Stimulated activated CD4-positive, alpha-beta T cell treated with anti-CD3 and anti-CD28 coated beads, Interleukin-15, amount 100 ng/mL, for 1 hour (primary cell): ENCODE measurements around the gene MRPL21.

Experiments used
- DNase-seq, 2 donors: peaks; one replicate each; pipeline ENCODE4 v3.0.0-alpha.2; 2020; ENCODE audit warnings: low read depth in 1 of 2, low spot score in 1 of 2

The MRPL21 gene

DNA sequence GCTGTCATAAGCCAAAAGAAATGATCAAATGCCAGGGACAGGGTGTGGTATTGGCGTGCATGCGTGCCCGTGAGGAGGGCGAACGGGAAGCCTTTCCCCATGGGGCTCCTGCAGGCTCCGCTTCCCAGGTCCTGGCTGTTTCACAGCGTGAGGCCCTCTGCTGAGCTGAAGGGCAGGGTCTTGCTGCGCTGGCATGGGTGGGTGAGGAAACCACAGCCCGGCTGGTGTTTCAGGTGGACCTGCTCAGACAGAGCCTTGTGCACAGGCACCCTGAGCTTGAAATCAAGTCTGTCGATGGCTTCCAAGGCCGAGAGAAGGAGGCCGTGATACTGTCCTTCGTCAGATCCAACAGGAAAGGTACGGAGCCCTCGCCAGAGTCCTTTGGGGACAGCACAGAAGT lies 31.4 kb upstream of the MRPL21 start:
- no peak for DNase-seq

DNA sequence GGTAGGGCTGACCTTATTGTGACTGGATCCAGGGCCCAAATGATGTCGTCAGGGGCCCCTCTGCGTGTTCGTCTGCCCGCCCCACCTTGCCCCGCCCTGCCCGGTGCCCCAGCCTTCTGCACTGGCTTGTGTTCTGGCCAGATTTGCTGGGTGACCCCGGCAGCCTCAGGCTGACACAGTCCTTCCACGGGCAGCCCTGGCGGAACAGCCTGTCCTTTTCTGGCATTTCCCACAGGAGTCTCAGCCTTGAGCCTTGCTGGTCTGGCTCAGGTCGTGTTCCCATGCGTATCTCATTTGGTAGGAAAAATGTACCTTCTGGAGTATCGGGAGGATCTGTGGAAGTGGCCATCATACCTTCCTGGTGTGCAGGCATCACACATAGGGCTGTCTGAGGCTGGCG lies 31.0 kb upstream of the MRPL21 start:
- no peak for DNase-seq

DNA sequence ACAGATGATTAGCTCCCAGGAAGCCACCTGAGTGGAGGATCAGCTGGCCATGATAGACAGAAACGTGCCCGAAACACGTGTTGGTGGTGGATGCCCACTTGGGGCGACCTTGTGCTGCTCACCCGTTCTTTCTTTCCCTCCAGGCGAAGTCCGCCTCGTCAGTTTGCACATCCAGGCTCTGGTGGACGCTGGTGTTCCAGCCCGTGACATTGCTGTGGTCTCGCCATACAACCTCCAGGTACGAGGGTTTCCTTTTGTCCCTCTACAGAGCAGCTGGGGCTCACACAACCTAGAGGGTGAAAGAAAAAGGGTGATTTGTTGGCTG lies 30.7 kb upstream of the MRPL21 start:
- DNase-seq, result no peak

DNA sequence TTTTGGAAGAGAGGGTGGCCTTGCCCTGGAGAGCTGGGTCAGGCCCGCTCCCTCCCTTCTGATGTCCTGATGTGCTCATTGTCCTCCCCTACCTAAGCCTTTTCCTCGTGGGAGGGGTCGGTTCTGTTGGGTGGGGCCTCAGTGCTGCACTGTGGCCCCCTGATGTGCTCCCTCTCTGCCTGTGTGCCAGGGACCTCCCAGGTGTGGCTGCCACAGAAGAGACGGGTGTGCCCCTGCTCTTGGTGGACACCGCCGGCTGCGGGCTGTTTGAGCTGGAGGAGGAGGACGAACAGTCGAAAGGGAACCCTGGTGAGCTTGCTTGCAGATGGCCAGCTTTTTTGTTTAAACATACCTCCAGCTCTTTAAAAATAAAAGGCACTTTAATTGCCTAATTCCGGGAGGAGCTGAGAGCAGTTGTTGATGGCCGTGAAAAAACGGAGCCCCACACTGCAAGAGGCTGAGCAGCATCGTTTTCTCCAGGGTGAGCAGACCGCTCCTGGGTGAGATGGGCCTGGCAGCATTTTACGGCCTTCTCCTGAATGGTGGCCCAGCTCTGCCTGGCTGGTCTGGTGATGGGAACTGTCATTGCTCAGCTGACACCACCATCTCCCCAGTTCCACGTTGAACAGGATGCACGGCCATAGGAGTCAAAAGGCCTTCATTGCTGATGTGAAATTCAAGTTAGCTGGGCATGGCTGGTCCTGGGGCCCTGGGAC lies 30.1 kb upstream of the MRPL21 start:
- no peak for DNase-seq

DNA sequence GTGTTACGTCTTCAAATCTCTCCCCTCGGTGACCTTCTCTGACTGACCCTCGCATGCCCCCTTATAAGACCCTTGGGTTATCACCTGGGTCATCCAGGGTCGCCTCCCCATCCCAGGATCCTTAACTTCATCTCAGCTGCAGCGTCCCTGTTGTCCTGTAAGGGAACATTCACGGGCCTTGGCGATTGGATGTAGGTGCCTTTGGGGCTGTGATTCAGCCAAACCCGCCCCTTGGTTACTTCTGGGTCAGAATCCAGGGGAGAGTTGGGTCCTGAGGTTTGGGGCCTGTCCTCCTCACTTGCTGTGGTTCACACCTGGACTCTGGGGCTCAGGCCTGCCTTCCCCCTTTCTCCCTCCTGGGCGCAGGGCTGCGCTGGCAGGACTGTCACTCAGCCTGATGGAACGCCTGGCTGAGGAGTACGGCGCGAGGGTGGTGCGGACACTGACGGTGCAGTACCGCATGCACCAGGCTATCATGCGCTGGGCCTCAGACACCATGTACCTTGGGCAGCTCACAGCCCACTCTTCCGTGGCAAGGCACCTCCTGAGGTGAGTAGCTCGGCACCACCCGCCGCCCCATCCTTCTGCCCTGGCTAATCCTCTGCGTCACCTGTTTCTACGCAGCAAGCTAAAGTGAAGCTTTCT lies 29.4 kb upstream of the MRPL21 start:
- no peak for DNase-seq

DNA sequence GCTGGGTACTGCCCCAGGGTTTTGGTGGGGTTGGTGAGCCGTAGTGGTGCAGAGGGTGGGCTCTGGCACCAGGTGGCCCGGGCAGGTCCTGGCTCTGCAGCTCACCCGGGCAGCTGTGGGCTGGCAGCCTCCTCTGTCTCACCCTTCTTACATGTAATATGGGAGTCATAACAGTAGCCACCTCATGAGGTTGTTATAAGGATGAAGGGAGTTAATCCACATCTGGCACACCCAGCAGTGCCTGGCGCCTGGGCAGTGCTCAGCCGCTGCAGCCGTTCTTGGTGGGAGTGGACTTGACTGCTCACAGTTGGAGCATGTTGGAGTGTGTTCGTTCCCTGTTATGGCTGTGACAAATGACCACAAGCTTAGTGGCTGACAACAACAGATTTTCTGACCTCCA lies 28.7 kb upstream of the MRPL21 start:
- DNase-seq, result no peak

DNA sequence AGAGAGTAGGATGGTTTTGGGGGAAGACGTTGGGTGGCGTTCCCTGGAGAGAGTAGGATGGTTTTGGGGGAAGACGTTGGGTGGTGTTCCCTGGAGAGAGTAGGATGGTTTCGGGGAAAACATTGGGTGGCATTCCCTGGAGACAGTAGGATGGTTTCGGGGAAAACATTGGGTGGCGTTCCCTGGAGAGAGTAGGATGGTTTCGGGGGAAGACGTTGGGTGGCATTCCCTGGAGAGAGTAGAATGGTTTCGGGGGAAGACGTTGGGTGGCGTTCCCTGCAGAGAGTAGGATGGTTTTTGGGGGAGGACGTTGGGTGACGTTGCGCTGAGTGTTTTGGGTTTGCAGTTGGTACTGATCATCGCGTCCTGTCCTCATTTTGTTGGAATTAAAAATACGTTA lies 28.3 kb upstream of the MRPL21 start:
- no peak for DNase-seq

DNA sequence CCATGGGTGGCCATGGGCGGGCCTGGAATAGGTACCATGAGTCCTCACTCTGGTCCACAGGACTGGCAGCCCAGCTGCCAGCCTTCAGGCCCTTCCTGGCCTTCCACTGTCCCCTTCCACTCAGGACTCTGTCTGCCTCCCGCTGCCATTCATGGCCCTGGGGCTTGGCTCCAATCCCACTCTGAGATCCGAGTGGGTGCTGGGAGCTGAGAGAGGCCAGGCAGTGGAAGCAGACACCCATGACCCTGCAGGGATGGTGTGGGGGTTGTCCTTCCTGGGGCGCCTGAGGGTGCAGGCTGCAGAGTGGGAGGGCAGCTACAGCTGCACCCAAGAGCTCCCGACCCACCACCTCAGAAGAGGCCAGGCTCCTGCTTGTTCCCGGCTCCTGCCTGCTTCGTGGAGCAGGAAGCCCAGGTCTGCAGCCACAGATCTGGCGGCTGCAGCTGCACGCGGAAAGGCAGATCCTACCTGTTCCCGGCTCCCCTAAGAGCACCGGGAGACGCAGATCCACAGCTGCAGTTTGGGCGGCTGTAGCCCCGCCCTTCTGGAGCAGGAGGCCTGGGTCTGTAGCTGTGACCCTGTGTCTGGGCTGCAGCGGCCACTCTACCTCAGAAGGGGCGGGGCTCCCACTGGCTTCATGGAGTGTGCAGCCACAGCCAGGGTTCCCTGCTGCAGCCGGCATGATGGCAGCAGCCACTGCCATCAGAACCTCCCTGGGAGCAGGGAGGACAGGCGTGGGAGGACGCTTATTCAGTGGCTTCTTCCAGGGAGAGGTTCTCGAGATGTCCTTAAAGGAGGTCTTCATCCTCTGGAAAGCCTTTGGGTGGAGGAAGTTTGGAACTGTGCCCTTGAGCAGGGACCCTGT lies 27.6 kb upstream of the MRPL21 start:
- no peak for DNase-seq

DNA sequence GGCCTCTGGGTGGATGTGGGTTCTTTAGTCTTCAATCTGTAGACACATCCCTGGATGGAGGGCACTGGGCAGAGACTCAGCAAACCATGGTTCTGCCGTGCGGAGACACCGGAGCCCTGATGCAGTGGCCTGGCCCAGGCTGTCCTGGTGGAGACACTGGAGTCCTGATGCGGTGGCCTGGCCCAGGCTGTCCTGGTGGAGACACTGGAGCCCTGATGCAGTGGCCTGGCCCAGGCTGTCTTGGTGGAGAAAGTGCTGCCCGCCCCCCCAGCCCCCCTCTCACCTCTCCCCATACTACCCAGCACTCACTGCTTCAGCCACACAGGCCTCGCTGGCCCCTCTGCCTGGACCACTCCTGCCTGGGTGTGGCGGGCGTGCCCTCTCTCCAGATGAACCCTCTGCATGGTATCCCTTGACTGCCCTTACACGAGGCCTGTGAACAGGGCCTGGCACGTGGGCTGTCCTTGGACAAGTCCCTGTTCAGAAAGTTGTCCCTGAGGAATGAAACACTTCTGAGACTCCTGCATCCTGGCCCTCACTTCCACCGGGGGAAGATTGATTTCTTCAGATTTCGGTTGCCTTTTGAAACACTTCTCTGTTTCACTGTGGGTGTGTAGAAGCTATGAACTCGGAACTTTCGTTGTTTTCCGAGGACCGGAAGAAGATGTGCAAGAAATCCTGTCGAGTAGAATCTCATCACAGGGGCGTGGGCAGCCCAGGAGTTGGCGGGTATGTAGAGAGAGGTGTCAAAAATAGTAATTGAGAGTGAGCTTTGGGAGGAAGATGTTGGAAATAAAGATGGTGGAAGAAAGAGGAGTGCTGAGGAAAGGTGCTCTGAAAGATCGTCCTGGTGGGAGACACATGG lies 26.3 kb upstream of the MRPL21 start:
- DNase-seq, result no peak

DNA sequence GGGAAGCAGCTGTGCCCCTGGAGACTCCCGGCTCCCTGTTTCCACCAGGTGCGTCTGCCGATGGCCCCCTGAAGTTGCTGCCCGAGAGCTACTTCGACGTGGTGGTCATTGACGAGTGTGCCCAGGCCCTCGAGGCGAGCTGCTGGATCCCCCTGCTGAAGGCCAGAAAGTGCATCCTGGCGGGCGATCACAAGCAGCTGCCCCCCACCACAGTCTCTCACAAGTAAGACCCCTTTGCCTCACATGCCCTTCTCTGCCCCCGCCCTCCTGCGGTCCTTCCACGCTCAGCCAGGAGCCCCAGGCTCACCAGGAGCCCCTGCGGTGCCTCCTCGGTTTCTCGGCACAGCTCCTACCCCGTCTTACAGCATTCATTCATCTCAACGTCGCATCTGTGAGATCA lies 25.5 kb upstream of the MRPL21 start:
- no peak for DNase-seq

DNA sequence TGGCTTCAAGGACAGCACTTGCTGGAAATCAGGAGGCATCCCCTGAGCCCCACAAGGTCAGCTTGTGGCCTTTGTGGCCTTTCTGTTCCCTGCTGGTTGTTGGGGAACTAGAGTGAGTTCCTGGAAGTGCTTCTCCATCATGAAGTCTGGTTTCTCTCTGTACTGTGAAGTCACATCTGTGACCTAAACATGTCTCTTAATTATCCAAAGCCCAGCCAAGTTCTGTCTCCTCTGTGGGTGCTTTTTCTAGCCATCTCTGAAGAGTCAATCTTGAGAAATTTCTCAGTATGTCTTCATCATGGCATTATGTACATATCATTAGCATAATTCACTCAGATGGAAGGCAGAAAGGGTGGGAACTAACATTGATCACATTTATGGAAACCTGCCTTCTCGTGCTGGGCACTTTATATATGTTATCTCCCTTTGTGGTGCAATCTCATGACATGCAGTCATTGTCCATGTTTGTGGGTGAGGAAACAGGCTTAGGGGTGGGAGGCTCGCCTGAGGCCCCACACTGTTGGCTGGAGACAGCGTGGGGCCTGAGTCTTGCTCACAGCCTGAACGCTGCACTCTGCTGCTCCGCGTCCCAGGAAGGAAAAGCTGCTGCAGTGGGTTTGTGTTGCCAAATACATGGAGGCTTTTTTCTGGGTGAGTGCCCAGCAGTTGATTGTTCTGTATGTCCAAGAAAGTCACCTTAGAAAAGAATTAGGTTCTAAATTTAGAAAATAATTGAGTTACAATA lies 24.7 kb upstream of the MRPL21 start:
- no peak for DNase-seq

DNA sequence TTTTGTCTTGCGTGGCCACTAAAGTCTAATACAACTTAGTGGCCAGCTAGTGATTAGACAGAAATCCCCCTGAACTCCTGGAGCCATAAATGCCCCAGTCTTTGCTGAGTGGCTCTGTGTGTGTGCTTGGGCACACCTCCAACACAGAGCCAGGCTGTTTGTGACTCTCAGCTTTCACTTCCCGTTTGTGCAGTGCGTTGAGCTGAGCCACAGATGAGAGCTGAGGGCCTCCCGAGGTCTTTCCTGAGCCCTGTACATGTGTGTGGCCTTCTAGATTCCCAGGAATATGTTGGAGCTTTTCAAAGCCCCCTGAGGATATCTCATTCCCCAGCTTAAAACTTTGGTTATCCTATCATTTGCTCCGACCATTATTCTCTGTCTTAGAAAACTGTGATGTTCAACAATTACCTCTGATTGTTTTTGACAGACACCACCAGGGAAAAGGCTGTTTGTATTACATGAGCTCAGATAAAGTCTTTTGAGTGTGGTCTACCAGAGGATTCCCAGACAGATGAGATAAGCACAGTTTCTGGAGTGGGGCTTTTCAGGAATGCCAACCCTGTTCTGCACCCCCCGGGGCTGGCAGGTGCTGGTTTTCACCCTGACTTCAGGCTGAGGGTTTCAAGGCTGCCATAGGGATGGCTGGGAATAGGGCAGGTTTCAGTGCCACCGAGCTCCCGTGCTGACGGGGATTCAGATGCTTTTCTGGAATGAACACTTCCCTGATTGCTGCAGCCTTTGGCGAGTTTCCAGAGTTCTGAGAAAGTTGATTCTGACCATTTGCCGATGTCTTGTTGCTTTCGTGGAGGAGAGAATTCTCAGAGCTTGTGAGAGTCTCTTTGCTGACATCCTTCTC lies 23.9 kb upstream of the MRPL21 start:
- no peak for DNase-seq

DNA sequence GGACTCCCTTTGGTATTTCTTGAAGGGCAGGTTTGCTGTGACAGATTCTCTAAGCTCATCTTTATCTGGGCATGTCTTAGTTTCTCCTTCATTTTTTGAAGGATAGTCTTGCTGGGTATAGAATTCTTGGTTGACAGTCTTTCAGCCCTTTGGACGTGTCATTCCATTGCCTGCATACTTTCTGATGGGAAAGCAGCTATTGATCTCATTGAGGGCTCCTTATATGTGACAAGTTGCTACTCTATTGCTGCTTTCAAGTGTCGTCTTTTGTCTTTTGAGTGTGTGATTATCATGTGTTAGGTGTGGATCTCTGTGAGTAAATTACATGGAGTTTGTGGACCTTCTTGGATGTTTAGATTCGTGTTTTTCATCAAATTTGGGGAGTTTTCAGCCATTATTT lies 22.0 kb upstream of the MRPL21 start:
- no peak for DNase-seq

DNA sequence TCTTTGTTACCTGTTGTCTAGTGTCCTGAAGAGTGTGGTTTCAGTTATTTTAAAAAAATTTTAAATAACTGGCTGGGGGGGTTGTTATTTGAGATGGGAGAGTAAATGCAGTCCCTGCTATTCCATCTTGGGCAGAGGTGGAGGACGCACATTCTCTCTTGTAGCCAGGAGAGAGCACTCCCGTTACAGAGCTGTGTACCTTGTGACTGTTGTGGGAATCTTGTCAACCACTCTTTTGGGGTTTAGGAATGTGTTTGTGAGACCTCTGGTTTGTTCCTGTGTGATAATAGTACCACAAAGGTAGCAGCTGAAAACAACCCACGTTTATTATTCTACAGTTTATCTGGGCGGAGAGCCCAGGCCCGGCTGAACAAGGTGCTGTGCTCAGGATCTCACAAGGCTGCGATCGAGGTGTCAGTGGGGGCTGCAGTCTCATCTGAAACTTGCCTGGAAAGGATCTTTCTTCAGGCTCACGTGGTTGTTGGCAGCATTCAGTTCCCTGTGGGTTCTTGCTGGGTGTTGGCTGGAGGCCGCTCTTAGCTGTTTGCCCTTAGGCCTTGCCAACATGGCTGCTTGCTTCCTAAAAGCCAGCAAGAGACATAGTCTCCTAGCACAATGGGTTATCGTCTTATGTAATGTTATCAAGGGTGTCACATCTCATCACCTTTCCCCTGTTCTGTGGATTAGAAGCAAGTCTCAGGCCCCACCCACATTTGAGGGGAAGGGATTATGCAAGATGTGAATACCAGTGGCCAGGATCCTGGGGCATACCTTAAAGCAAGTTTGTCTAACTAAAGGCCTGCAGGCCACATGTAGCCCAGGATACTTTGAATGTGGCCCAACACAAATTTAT lies 20.7 kb upstream of the MRPL21 start:
- no peak for DNase-seq

DNA sequence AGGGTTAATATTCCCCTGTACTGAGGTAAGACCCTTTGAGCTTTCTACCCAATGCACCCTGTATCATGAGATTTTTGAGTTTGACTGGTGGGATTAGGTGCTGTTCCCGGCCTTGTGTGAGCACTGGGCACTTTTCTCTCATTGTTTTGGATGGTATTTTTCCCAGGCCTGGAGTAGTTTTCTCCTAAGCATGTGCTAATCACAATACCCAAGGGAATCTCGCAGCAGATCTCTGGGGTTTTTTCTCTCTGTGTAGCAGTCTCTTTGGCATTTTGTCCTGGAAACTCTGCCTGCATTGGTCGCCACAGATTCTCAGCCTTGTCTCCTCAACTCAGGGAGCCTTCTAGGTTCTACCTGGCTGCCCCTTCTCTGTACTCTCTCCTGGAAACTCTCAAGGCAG lies 20.0 kb upstream of the MRPL21 start:
- DNase-seq, result no peak

DNA sequence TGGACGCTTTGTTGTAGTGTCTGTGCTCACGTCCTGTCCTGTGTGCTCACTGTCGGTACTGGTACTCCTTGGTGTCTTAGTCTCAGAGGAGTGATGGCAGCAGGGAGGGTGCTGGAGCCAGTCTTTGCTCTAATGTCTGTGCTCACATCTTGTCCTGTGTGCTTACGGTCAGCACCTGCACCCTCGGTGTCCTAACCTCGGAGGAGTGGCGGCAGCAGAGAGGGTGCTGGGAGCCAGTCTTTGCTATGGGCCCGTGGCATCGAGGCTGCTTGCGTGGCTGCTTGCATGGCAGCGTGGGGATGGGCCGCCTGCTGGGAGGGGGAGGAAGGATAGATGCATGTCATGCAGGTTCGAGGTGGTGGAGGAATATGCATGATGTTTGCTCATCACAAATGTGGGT lies 12.8 kb upstream of the MRPL21 start:
- DNase-seq, result no peak

DNA sequence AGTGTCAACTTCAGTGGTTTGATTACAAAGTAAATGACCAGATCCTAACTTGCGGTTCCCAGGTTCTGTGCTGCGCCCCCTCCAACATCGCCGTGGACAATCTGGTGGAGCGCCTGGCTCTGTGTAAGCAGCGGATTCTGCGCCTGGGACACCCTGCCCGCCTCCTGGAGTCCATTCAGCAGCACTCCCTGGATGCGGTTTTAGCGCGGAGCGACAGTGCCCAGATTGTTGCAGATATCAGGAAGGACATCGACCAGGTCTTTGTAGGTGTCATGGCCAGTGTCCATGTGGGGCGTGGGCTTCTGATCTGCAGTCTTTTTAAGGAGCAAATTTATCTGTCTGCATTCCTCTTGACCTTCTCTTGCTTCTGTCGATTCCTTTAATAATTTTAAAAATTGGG lies 11.1 kb upstream of the MRPL21 start:
- DNase-seq, result no peak

DNA sequence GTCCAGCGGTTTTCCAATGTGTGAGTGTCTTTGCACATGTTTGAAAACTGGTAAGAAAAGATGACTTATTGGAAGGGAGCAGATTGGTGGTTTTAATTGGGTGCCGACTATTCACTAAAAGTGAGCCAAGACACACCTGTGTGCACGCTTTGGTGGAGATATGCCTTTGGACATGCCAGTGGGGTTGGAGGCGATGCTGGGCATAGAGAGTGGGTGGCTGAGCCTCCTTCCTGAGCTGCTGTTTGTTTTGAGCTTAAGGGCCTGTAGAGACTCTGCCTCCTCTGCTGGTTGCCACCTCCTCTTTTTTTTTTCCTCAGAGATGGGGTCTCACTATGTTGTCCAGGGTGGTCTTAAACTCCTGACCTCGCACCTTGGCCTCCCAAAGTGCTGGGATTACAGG lies 9.6 kb upstream of the MRPL21 start:
- DNase-seq, result no peak

DNA sequence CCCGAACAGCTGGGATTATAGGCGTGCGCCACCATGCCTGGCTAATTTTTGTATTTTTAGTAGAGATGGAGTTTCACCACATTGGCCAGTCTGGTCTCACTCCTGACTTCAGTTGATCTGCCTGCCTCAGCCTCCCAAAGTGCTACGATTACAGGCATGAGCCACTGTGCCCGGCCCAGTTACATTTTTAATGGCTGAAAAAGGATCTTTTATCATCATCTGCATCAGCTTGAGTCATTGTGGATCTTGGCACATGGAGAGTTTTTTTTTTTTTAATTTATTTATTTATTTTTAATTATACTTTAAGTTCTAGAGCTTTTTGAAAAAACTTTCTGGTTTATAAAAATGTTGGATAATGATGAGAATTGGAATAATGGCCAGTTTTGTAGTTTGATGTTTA lies 8.6 kb upstream of the MRPL21 start:
- no peak for DNase-seq
